ENCODE results near the gene ERVFRD-1.

Gene ERVFRD-1

GRCh38 chr6:11141295-11141694, 29.8 kb upstream of the ERVFRD-1 start:
- Histone ChIP-seq H3K9ac (ENCODE audit: low read length) (no peak overlapping the region), H3K27ac (ENCODE audit: low read depth, low read length) (no peak overlapping the region), H3K36me3 (ENCODE audit: control insufficient read depth, insufficient read depth, low read length) (no peaks in the 10 kb centered on the region), H3K4me3 (ENCODE audit: low read length) (no peak overlapping the region), H3K27me3 (ENCODE audit: control insufficient read depth, insufficient read depth, low read length) (no peaks in the 10 kb centered on the region), H3K4me1 (ENCODE audit: control insufficient read depth, insufficient read depth, low read length) (no peaks in the 10 kb centered on the region)

GRCh38 chr6:11140056-11140455, 28.5 kb upstream of the ERVFRD-1 start:
- H3K4me1 ChIP-seq (ENCODE audit: control insufficient read depth, insufficient read depth, low read length), result no peaks in the 10 kb centered on the region

GRCh38 chr6:11139051-11139960, 27.8 kb upstream of the ERVFRD-1 start:
- Histone ChIP-seq H3K27me3 (ENCODE audit: control insufficient read depth, insufficient read depth, low read length) (no peaks in the 10 kb centered on the region), H3K4me3 (ENCODE audit: low read length) (no peak overlapping the region), H3K9ac (ENCODE audit: low read length) (no peak overlapping the region), H3K36me3 (ENCODE audit: control insufficient read depth, insufficient read depth, low read length) (no peaks in the 10 kb centered on the region), H3K27ac (ENCODE audit: low read depth, low read length) (no peak overlapping the region), H3K4me1 (ENCODE audit: control insufficient read depth, insufficient read depth, low read length) (no peaks in the 10 kb centered on the region)

More at GRCh38 chr6:11140056-11140455, 28.5 kb upstream of the ERVFRD-1 start:
- H3K9ac ChIP-seq (ENCODE audit: low read length), result no peak overlapping the region
- H3K27ac ChIP-seq (ENCODE audit: low read depth, low read length), result no peak overlapping the region
- no peaks in the 10 kb centered on the region for H3K27me3 ChIP-seq (ENCODE audit: control insufficient read depth, insufficient read depth, low read length)
- no peaks in the 10 kb centered on the region for H3K36me3 ChIP-seq (ENCODE audit: control insufficient read depth, insufficient read depth, low read length)
- no peak overlapping the region for H3K4me3 ChIP-seq (ENCODE audit: low read length)

GRCh38 chr6:11136809-11137208, 25.3 kb upstream of the ERVFRD-1 start:
- Histone ChIP-seq H3K27me3 (ENCODE audit: control insufficient read depth, insufficient read depth, low read length) (no peaks in the 10 kb centered on the region), H3K9ac (ENCODE audit: low read length) (no peak overlapping the region), H3K4me1 (ENCODE audit: control insufficient read depth, insufficient read depth, low read length) (no peaks in the 10 kb centered on the region), H3K4me3 (ENCODE audit: low read length) (no peak overlapping the region), H3K27ac (ENCODE audit: low read depth, low read length) (no peak overlapping the region), H3K36me3 (ENCODE audit: control insufficient read depth, insufficient read depth, low read length) (no peaks in the 10 kb centered on the region)

- no peaks in the 10 kb centered on the region for H3K27me3 ChIP-seq (ENCODE audit: control insufficient read depth, insufficient read depth, low read length)
- H3K9ac ChIP-seq (ENCODE audit: low read length), result no peak overlapping the region
- H3K36me3 ChIP-seq (ENCODE audit: control insufficient read depth, insufficient read depth, low read length), result no peaks in the 10 kb centered on the region
- H3K27ac ChIP-seq (ENCODE audit: low read depth, low read length), result no peak overlapping the region
- no peaks in the 10 kb centered on the region for H3K4me1 ChIP-seq (ENCODE audit: control insufficient read depth, insufficient read depth, low read length)
- no peak overlapping the region for H3K4me3 ChIP-seq (ENCODE audit: low read length)
Measured at GRCh38 chr6:11133281-11133680, 21.8 kb upstream of the ERVFRD-1 start.

- H3K9ac ChIP-seq (ENCODE audit: low read length), result no peak overlapping the region
- no peak overlapping the region for H3K27ac ChIP-seq (ENCODE audit: low read depth, low read length)
- H3K4me1 ChIP-seq (ENCODE audit: control insufficient read depth, insufficient read depth, low read length), result no peaks in the 10 kb centered on the region
- no peaks in the 10 kb centered on the region for H3K36me3 ChIP-seq (ENCODE audit: control insufficient read depth, insufficient read depth, low read length)
- H3K4me3 ChIP-seq (ENCODE audit: low read length), result no peak overlapping the region
- no peaks in the 10 kb centered on the region for H3K27me3 ChIP-seq (ENCODE audit: control insufficient read depth, insufficient read depth, low read length)
Measured at GRCh38 chr6:11132194-11132888, 20.8 kb upstream of the ERVFRD-1 start.

GRCh38 chr6:11130605-11131004, 19.1 kb upstream of the ERVFRD-1 start:
- H3K4me1 ChIP-seq (ENCODE audit: control insufficient read depth, insufficient read depth, low read length), result no peaks in the 10 kb centered on the region
- H3K27ac ChIP-seq (ENCODE audit: low read depth, low read length), result no peak overlapping the region
- H3K9ac ChIP-seq (ENCODE audit: low read length), result no peak overlapping the region
- no peaks in the 10 kb centered on the region for H3K27me3 ChIP-seq (ENCODE audit: control insufficient read depth, insufficient read depth, low read length)
- no peaks in the 10 kb centered on the region for H3K36me3 ChIP-seq (ENCODE audit: control insufficient read depth, insufficient read depth, low read length)
- H3K4me3 ChIP-seq (ENCODE audit: low read length), result no peak overlapping the region

- no peaks in the 10 kb centered on the region for H3K27me3 ChIP-seq (ENCODE audit: control insufficient read depth, insufficient read depth, low read length)
- no peak overlapping the region for H3K9ac ChIP-seq (ENCODE audit: low read length)
- no peak overlapping the region for H3K4me3 ChIP-seq (ENCODE audit: low read length)
- no peak overlapping the region for H3K27ac ChIP-seq (ENCODE audit: low read depth, low read length)
- no peaks in the 10 kb centered on the region for H3K36me3 ChIP-seq (ENCODE audit: control insufficient read depth, insufficient read depth, low read length)
- H3K4me1 ChIP-seq (ENCODE audit: control insufficient read depth, insufficient read depth, low read length), result no peaks in the 10 kb centered on the region
Measured at GRCh38 chr6:11129908-11130565, 18.5 kb upstream of the ERVFRD-1 start.

GRCh38 chr6:11128608-11129007, 17.1 kb upstream of the ERVFRD-1 start:
- H3K27me3 ChIP-seq (ENCODE audit: control insufficient read depth, insufficient read depth, low read length), result no peaks in the 10 kb centered on the region
- no peak overlapping the region for H3K4me3 ChIP-seq (ENCODE audit: low read length)
- H3K4me1 ChIP-seq (ENCODE audit: control insufficient read depth, insufficient read depth, low read length), result no peaks in the 10 kb centered on the region
- no peak overlapping the region for H3K27ac ChIP-seq (ENCODE audit: low read depth, low read length)
- H3K9ac ChIP-seq (ENCODE audit: low read length), result no peak overlapping the region
- no peaks in the 10 kb centered on the region for H3K36me3 ChIP-seq (ENCODE audit: control insufficient read depth, insufficient read depth, low read length)

- Histone ChIP-seq H3K9ac (ENCODE audit: low read length) (no peak overlapping the region), H3K27ac (ENCODE audit: low read depth, low read length) (no peak overlapping the region), H3K4me1 (ENCODE audit: control insufficient read depth, insufficient read depth, low read length) (no peaks in the 10 kb centered on the region), H3K27me3 (ENCODE audit: control insufficient read depth, insufficient read depth, low read length) (no peaks in the 10 kb centered on the region), H3K4me3 (ENCODE audit: low read length) (no peak overlapping the region), H3K36me3 (ENCODE audit: control insufficient read depth, insufficient read depth, low read length) (no peaks in the 10 kb centered on the region)
Measured at GRCh38 chr6:11126876-11127275, 15.4 kb upstream of the ERVFRD-1 start.

GRCh38 chr6:11123978-11124377, 12.5 kb upstream of the ERVFRD-1 start:
- Histone ChIP-seq H3K4me1 (ENCODE audit: control insufficient read depth, insufficient read depth, low read length) (no peaks in the 10 kb centered on the region), H3K27me3 (ENCODE audit: control insufficient read depth, insufficient read depth, low read length) (no peaks in the 10 kb centered on the region), H3K4me3 (ENCODE audit: low read length) (no peak overlapping the region), H3K9ac (ENCODE audit: low read length) (no peak overlapping the region), H3K27ac (ENCODE audit: low read depth, low read length) (no peak overlapping the region), H3K36me3 (ENCODE audit: control insufficient read depth, insufficient read depth, low read length) (no peaks in the 10 kb centered on the region)

GRCh38 chr6:11122380-11122779, 10.9 kb upstream of the ERVFRD-1 start:
- Histone ChIP-seq H3K27me3 (ENCODE audit: control insufficient read depth, insufficient read depth, low read length) (no peaks in the 10 kb centered on the region), H3K36me3 (ENCODE audit: control insufficient read depth, insufficient read depth, low read length) (no peaks in the 10 kb centered on the region), H3K27ac (ENCODE audit: low read depth, low read length) (no peak overlapping the region), H3K9ac (ENCODE audit: low read length) (no peak overlapping the region), H3K4me1 (ENCODE audit: control insufficient read depth, insufficient read depth, low read length) (no peaks in the 10 kb centered on the region), H3K4me3 (ENCODE audit: low read length) (no peak overlapping the region)

Measured in rectal smooth muscle tissue (tissue), 1 donor.